Amniotic stem cell (primary cell): Measurements from ENCODE around the gene PNPLA8.

Source experiments
- DNase-seq: peaks from one replicate; lab custom pipeline; 2025; lab: John Stamatoyannopoulos, UW

The PNPLA8 gene

DNA sequence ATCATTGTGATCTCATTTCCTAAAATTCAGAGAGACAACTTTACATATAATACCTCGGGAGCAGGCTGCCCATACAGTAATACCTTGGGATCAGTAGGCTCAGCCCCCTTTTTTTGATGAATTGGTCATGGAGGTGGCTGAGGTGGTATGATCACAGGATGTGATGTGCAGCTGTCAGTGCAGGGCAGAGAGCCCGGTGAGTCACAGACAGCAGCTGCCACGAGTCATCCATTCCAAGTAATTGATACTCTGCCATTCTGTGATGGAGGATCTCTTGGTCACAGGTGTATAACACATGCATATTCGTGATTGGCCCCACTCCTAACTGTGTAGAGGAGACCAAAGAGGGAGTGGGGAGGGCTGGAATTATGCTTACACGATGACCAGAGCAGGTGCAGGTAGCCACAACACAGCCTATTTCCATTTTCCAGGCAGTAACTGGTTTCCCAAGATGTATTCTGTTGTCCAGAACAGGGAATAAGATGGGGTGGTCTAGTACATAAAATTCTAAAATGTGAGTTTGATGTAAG, 83.8 kb downstream of the PNPLA8 start:
- no peak for DNase-seq

DNA sequence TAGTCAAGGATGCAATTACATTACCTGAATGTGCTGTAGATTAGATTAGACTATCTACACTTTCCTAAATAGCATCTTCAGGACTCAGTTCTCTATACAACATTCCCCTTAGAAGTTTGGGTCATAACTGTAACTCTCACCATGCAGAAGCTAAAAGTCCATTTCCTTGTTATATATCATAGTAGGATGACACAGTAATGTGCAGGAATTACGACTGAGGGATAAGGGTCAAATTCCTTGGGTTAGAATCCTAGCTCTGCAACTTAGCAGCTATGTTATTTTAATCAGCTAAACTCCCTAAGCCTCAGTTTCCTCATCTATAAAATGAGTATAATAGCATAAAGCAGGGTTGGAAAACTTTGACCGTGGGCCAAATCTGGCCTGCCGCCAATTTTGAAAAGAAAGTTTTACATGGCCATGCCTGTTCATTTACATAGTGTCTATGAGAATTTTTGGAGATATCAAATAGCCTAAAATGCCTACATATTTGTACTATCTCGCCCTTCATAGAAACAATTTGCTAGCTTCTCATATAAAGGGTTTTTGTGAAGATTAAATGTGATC, 84.5 kb downstream of the PNPLA8 start:
- no peak for DNase-seq

DNA sequence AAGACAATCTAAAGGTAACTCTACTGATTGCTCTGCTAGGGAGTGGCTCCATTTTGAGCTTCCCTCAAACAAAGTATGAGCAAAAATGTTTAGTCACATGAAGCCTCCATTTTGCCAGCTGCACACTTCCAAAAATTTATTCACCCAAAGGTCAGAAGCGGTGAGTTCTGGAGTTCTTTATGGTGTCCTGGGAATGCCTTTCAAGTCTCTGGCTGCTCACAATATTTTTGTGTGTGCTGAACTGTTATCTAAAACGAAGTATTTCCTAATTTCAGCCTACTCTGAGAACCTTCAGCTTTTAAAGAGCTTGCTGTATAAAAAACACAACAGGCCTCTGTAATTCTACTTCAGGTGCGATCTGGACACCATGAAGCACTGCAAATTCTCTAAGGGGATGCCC, 85.3 kb downstream of the PNPLA8 start:
- DNase-seq, result no peak

DNA sequence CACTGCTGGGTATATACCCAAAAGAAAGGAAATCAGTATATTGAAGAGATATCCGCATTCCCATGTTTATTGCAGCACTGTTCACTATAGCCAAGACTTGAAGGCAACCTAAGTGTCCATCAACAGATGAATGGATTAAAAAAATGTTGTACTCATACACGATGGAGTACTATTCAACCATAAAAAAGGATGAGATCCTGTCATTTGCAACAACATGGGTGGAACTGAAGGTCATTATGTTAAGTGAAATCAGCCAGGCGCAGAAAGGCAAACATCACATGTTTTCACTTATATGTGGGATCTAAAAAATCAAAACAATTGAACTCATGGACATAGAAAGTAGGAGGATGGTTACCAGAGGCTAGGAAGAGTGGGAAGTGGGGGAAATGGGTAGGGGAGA, 89.0 kb downstream of the PNPLA8 start:
- DNase-seq, result no peak

DNA sequence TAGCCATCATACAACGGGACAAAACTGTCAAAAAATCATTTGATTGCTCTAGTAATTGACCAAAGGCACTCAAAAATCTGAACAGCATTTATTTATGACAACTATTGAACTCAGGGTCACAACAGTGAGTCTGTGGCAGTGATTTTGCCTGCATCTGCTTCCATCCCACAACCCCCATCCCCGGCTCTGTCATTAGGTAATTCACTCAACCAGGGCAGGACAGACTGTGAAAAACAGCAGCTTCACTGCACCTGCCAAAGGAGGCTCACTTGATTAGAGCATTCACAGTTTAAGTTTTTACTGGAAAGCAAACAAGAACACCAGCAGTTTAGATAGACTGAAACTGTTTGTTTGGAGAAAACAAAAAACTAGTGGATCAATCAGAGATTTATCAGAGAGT, 91.9 kb downstream of the PNPLA8 start:
- DNase-seq, result no peak

DNA sequence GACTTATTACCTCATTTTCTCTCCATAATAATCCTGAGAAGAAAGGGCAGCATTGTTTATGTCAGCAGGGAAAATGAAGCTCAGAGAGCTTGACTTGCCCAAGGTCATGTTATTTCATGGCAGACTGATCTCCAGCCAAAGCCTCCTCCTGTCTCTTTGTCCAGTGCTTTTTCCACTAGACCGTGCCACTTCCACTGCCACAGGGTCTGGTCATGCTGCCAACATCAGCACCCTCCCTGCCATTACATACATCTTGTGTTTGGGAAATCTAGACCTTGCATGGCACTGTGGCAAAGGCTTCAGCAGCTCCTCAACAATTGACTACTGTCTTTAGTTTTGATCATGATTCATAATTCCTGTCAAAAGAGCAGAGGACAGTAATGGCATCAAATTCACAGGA, 94.8 kb downstream of the PNPLA8 start:
- DNase-seq, result no peak

DNA sequence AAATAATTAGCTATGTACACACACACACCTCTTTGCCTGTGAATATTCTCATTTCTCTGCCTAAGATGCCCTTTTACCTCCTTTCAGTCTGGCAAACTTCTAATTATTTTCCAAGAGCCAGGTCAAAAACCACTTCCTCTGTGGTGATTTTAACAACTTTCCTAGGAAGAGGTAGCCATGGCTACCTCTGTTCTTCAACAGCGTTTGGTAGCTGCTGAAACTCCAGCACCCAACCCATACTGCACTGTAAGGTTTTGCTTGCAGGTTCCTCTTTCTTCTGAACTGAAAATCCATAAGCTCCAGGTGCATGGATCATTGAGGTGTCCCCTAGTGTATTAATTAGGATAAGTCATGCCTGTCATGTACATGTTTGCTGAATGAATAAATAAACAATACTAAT, 95.3 kb downstream of the PNPLA8 start:
- no peak for DNase-seq

DNA sequence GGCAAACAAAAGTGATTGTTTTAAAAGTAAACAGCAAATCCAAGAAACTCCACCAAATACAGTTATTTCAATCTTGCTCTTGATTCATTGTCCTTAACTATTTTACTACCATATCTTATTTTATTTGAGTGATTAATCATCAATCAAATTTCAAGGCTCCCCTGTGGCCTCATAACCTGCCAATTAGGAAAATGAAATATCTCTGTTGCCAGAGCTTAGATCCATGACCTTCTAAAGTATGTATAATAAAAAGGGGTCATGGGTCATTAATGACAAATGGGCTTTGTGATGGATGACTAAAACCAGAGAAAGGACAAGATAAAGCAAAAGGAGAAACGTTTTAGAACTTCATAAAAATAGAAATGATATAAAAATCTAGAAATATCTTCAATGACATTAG, 98.2 kb downstream of the PNPLA8 start:
- no peak for DNase-seq

DNA sequence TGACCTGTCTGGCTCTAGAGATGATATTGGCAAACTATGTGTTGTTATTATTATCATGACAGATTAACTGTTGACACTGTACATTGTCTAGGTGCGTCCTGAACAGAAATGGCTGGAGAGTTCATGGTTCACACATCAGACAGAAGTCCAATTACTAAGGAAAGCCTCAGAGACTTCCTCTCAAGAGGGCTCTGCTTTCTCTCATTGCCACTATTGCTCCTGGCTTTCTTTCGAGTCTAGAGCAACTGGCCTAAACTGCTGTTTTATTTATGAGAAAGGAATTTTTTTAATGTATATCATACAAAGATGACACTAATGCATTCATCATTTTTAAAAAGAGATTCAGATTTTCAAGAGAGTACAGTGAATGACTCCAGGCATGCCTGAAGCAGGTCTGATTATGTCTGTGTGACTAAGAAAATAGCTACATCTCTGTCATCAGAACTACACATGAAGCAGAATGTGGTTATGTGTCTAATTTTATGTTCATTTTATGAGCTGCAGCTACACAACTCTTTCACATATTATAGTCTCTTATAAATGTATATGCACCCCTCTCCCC, 100.1 kb downstream of the PNPLA8 start:
- DNase-seq, result no peak

DNA sequence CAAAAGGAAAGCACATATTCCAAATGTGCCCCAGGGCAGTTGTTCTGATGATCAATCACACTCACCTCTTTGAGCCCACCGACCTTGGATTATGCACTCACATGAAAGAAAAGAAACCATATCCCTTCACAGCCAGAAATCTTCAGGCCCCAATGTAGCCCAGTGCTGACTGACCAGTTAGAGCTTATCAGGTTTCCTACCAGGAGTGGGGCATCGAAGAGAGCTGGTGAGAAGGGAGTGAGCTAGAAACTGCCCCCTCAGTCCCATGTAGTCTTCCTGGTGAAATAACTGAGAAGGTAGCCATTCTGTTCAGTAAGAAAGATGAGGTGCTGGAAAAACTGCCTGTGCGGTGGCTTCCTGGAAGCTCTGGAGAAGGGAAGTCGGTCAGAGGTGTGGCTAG, 101.9 kb downstream of the PNPLA8 start:
- DNase-seq, result no peak

DNA sequence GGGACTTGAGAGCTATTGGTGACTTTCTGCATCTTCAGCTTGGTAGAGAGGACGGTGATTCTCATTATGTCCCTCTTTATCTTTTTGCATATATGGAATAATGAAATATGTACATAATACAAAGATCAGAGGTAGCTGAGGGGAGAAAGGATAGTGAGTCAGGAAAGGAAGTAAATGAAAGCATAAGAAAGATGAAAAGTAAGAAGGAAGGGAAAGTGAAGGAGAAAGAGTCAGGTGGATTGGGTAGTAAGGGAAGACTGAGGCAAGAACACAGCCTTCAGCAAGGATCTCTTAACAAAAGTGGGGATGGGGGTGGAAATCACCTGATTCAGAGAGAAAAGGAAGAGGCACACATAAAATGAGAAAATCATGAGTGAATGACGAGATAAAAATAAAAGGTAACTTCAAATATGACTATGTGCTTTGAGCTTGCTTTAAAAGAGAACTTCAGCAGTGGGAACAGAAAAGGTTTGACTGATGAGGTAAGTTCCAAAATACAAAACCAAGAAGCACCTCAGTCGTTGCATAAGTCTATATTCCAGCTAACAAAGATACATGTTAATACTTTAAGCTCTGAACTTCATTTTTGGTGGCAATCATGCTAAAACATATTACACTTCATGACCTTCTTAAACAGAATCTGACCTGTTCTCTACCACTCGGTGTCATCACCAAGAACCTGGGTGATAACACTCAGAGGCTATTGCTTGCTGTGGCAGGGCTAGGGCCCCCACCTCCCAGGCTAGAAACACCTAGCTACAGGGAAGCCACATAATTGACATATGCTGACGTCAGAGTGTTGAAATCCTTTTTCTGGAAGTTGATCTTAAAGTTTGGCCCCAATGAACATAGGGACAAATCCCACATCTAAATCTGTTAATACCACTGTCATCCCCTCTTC, 102.6 kb downstream of the PNPLA8 start:
- no peak for DNase-seq

DNA sequence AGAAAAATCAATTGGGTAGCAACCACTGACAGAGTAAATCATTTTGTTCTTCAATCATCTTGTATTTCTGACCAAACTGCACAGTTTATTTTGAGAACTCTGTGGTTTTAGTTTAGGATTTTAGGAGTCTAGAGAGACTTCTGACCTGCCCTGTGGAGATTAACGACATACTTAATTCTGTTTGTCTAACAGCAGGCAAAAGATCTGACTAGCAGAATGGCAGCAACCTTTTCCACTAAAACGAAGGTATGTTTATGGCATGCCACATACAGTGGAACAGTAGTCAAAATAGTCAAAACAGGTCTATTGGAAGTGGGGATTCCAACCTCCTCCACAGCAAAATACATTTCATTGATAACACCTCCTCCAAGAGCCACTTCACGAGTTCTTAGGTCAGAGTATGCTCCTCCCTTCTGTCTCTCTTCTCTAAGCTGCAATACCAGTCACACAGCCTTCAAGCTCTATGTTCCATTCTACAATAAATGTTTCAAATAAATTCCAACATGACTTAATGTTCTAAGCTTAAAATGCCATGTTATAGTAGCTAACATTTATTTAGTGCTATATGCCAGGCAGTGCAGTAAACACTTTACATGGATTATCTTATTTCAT, 104.1 kb downstream of the PNPLA8 start:
- DNase-seq, result no peak
